Dedifferentiated amniotic fluid mesenchymal stem cell (primary cell): ENCODE data around the gene PANX1.
"Not testable (repeated sequence)": the region's sequence is repeated elsewhere in the genome, so short reads cannot be mapped to it uniquely, and the experiment has no call there.

Experiments
- DNase-seq: peaks from one replicate; pipeline ENCODE4 v3.0.0-alpha.2; 2016; ENCODE audit errors: extremely low spot score

The PANX1 gene

DNA sequence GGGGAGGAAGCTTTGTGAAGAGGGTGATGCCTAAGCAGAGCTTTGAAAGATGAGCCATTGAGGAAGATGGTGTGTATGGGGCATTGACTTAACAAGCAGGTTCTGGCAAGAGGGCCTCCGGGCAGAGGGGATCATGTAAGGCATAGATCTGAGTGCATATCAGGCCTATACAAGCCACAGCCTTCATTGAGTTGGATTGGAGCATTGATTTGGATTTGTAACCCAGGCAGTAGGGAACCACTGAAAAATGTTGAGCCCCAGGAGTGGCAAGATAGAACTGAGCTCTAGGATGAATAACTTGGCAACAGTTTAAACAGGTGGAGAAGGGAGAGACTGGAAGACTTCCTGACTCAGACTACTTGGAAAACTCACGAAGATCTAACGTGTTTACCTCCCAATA is 21.4 kb downstream of the PANX1 start:
- no peak for DNase-seq

DNA sequence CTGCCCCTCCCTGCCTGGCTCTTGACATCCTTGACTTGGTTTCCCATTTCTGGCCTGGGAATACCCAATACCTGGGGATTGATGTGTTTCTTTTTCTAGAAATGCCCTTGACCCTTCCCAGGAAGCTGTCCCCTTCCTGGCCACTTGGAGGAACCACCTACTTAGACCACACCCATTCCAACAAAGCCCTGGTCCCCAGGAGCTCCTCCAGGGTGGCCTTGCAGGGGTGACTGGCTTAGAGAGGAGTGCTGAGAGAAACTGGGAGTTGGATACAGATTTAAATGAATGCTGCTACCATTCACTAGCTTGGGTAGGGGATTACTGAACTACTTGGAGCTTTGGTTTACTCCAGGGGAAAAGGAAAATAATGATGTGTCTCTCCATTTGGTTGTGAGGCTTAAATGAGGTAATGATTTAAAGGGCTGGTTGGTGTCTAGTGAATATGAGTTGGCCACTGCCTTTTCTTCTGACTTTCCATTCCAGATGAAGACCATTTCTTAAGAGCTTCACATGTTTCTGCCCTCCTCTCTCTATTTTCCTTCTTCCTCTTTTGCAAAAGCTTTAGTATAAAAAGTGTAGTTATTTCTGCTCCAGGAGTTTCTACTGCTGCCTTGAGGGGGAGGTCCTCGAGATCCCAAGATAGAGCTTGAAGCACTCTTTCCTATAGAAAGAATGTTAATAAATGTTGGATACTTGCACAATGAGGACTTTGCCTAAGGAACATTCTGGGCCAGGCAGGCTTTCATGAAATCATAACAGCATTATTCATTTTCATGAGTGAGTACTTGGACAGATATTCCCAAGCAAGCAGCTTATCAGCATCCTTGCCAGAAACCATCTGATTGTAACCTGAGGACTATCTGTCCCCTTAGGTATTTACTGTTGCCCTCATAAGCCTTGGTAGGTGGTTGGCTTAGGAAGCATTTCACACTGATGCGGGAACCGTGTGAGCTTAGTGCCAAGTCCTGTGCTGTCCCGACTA is 22.4 kb downstream of the PANX1 start:
- DNase-seq = no peak

DNA sequence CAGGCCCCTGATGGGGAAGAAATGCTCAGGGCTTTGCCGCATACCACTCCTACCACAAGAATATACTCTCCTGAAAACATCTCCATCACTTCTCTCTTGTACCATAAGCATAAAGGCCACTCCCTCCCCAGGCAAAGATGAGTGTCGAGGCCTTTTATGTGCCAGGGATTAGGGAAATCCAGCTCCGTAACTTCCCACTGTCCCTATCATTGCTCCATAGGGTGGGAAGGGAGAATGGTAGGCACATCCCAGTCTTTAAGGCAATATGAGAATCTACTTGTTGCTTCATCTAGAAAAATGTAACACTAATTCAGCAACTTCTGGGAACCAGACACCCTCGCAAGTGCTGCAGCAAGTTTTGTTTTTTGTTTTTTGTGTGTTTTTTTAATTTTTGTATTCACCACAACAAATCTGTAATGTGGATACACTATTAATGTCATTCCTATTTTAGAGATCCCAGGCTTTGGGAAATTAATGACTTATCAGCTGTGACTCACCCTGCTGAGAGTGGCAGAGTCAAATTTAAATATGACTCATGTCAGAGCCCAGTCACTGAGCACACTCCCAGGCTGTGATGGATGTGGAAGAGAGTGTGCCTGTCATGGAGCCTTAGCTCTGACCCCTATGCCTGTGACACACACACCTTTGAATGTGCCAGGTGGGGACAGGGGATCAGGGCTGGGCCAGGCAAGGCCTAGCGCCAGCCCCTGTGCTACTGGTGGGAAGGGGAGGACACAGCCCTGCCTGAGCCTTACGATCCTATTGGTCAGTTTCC is 23.4 kb downstream of the PANX1 start:
- peak; percentile 66 for DNase-seq

DNA sequence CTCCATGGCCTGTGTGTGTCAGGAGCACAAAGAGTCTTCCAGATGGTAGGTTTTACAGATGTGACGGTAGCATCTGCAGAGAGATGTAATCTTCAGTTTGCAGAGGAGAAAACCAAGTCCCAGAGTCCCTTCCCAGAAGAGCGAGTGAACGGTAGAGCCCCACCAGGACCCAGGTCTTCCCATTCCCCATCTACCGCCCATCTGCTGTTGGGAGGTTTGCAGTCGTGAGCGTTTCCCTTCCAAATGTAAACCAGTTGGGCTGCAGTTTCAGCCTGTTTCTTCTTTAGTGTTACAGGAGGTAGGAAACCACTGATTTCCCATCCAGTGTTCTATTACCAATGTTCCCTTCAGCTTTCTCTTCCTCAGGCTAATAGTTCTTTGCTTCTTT is 24.0 kb downstream of the PANX1 start:
- DNase-seq = no peak

DNA sequence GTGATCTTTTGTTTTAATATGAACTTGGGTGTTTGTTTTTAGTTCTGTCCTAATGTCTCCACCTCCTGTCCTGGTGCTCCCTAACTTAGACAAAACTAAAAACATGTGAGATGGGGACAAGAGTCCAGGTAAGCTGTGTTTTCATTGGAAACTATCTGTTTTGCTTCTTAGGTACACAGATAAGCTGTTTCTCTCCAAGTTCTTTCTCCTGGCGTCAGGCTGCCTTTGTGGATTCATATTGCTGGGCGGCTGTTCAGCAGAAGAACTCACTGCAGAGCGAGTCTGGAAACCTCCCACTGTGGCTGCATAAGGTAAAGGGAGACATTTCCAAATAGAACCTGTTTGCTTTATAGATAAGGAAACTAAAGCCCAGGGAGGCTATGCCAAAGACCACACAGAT is 24.7 kb downstream of the PANX1 start:
- no peak for DNase-seq

DNA sequence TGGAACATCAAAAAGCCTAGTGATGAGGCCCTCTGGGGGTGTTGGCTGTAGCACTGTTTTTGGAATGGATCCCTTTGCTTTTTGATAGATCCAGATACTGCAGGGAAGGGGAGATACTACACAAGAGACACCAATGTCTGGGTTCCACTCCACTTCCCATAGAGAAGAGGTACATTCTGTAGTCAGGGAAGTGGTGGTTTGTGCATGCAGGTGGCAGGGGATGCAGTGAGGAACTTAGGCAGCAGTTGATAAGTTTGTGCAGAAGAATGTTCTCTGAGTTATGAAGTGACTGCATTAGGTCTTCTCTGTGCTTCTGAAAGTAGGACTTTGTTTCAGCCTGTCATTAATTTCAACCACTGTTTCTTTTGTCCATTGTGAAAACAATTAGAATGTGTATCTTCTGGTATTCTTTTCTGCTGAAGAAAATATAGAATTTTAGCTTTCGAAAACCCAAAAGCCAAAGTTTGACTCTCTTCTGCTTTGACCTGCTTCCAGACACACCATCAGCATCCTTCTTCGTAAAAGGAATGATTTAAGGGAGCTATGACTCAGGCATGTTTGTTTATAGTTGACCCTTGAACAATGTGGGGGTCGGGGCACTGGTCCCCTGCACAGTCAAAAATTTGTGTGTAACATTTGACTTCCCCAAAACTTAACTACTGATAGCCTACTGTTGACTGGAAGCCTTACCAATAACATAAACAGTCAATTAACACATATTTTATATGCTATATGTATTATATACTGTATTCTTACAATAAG is 25.6 kb downstream of the PANX1 start:
- no peak for DNase-seq

DNA sequence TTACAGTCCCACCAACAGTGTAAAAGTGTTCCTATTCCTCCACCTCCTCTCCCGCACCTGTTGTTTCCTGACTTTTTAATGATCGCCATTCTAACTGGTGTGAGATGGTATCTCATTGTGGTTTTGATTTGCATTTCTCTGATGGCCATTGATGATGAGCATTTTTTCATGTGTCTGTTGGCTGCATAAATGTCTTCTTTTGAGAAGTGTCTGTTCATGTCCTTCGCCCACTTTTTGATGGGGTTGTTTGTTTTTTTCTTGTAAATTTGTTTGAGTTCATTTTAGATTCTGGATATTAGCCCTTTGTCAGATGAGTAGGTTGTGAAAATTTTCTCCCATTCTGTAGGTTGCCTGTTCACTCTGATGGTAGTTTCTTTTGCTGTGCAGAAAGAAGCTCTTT is 28.7 kb downstream of the PANX1 start:
- DNase-seq = not testable (repeated sequence)

DNA sequence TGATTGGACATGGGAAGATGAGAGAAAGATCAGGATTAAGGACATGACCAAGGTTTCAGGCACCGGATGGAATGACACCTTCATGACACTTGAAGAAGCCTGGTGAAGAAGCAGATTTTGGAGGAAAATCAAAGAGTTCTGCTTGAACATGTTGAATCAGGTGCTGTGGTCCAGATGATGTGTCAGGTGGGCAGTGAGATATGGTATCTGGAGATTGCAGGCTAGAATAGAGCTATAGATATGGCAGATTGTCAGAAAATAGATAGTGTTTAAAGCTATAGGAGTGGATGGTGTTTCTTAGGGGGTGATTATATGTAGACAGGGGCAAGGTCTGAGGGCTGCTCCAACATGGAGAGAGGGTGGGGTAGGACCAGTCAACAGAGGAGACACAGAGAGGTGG is 40.2 kb downstream of the PANX1 start:
- no peak for DNase-seq

DNA sequence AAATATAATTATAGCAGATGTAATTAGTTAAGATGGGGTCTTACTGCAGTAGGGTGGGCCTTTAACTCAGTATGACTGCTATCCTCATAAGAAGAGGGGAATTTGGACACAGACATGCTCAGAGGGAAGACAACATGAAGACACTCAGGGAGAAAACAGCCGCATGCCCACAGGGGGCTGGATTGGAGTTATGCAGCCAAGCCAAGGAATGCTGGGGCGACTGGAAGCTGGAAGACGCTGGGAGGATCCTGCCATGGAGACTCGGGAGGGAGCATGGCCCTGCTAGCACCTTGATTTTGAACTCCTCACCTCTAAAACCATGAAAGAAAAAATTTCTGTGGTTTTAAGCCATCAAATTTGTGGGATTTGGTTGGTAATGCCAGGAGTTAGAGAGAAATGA is 40.9 kb downstream of the PANX1 start:
- no peak for DNase-seq

DNA sequence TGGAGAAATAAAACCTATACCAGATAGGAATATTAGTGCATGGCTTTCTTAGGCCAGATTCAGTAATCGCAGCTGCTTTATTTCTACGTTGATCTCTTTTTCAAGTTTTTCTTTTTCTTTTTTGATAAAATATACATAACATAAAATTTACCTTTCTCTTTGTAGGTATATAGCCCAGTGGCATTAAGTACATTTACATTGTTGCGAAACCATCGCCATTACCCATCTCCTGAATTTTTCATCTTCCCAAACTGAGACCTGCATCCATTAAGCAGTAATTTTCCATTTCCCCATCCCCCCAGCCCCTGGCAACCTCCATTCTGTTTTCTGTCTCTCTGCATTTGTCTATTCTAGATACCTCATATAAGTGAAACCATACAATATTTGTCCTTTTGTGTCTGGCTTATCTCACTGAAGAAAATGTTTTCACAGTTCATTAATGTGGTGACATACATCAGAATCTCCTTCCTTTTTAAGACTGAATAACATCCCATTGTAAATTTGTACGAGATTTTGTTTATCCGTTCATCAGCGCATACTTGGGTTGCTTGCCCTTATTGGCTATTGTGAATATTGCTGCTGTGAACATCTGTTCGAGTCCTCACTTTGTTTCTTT is 41.4 kb downstream of the PANX1 start:
- no peak for DNase-seq

DNA sequence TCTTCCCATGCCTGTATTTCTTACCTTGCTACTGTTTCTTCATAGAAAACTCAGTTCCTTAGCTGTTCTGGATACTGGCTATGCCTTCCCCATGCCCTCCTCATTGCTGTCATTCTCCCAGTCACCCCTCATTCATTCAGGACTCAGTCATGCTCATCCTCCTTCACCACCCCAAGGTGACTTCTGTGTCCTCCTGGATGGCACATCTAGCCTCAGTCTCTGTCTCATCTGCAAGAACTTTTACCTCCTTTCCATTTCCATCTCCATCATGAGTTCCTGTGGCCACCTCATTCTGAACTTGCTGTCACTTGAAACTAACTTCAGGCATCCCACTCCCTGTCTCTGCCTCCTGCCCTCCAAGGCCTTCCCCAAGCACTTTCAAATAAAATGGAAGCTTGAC is 42.3 kb downstream of the PANX1 start:
- DNase-seq = no peak

DNA sequence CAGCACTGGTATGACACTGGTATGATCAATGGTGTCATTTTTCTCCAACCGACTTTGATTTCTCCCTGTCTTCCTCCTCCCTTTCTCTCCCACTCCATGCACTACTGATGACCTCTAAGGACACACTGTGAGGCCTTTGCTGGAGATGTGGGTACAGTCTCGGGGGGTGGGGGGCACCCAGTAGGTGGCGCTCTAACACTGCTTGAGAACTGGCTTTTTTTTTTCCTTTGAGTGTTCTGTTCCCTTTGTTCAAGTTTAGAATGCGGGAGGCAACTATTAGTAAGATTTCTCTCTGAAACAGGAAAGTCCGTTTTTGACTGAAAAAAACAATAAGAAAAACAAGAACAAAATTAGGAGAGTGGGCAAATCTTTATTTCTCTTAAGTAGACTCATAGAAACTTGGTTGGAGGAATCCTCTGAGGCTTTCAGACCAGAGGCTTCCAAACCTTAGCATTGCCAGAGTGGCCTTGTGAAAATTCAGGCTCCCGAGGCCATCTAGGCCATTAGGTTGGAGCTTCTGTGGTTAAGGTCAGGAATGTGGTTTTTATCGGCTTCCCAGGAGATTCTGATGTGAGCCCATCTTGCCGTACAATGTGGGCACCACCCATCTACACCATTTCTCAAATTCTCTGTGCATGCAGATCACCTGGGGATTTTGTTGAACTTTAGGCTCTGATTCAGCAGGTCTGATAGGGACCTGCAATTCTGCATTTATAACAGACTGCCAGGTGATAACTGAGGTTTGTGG is 43.2 kb downstream of the PANX1 start:
- peak; percentile 47 for DNase-seq

DNA sequence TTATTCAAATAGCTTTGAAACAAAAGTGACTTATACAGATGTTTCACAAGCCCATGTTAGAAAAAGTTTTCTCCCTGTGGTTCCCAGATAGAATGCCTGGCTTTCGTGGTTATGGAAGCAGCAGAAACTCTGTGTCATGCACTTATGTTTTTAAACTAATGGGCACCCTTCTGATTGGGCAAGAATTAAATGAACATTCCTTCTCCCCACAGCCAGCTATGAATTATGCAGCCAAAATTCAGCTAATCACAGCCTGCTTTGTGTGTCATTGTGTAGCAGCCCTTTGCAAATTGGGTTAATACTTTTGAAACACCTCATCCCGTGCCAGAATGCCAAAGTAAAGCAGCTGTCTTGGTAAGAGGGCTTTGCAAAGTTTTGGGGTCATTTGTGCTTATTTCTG is 46.9 kb downstream of the PANX1 start:
- DNase-seq = peak; percentile 71

DNA sequence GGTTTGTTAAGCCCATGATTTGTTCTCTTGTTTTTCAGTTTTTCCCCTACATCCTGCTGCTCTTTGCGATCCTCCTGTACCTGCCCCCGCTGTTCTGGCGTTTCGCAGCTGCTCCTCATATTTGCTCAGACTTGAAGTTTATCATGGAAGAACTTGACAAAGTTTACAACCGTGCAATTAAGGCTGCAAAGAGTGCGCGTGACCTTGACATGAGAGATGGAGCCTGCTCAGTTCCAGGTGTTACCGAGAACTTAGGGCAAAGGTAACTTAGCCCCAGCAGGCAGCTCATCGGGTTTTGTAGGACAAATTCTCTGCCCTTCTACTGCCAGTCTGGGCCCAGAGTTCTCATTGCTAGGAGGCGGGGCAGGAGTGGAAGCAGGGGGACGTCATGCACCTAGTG is 49.7 kb downstream of the PANX1 start:
- DNase-seq = no peak

DNA sequence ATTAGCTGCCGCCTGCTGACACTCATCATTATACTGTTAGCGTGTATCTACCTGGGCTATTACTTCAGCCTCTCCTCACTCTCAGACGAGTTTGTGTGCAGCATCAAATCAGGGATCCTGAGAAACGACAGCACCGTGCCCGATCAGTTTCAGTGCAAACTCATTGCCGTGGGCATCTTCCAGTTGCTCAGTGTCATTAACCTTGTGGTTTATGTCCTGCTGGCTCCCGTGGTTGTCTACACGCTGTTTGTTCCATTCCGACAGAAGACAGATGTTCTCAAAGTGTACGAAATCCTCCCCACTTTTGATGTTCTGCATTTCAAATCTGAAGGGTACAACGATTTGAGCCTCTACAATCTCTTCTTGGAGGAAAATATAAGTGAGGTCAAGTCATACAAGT is 51.1 kb downstream of the PANX1 start:
- no peak for DNase-seq

DNA sequence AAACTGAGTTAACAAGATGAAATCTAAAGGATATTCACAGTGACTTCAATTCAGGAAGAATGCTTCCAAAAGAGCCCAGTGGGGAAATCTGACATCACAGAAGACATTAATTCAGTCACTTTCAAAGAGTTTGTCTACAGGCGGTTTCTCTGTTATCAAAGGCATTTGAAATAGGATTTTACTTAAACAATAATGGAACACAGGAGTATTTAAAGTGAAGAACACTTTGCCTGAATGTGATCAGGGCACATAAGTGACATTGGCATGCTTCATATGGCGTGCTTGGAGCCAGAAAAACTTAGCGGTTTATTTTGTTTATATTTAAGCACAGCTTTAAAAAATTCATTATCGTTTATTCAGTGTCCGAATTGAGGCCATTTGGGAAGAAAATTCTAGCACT is 52.9 kb downstream of the PANX1 start:
- no peak for DNase-seq

DNA sequence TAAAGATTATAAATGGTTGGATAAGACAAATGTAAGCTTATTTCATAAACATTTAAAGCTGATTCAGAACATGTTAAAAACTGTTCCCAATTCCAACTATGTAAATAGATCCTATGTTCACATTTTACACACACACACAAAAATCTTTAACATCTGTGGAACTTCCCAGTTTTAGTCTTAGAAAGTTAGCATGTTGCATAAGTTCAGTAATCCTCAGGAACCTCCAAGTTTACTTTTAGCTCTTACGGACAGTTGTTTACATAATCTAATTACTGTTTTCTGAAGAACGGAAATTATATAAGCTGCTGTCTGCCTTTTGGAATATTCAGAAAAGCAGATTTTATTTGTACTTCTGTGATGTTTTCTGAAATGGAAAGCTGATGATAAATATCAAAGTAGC is 53.3 kb downstream of the PANX1 start:
- no peak for DNase-seq

DNA sequence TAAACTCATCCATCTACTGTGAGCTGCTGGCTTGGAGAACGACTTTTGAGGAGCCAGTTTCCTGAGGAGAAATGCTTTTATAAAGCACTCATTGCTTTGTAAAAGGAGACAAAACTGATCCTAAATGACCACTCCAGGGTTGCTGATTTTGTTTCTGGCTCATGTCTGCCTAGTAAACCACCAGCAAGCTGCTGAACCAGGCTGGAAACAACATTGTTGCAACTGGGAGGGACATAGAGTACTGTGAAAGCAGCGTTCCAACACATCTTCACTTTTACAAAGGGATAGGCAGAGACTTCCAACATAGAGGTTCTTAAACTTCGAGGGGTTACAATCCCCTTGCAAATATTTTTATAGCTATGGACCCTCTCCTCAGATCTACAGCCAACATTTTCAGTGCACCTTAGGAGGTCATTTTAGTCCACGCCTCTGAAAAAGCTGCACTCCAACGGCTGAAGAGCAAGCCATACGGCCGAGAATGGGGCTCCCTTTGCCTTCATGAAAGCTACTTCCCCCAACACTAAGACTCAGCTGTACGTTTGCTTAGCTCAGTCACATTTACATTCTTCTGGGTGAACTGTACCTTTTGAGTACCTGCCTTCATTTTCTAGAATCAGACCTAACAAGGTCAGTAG is 54.7 kb downstream of the PANX1 start:
- DNase-seq = no peak

DNA sequence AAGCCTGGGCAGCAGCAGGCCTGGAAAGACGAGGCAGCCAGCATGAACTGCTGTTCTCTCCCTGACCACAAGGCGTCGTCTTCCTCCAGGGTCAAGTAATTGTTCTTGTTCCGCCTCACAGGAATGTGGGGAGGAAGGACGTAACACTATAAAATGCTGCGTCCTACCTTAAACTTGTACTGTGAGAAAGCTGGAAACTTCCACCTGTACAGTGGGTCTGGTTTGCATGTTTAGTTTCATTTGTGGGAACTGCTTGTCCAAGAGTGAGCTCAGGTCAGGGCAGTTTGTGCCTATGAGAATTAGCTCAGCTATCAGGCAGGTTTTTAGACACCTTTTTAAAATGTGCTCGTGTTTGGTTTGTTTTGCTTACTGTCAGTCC is 55.2 kb downstream of the PANX1 start:
- DNase-seq = no peak

DNA sequence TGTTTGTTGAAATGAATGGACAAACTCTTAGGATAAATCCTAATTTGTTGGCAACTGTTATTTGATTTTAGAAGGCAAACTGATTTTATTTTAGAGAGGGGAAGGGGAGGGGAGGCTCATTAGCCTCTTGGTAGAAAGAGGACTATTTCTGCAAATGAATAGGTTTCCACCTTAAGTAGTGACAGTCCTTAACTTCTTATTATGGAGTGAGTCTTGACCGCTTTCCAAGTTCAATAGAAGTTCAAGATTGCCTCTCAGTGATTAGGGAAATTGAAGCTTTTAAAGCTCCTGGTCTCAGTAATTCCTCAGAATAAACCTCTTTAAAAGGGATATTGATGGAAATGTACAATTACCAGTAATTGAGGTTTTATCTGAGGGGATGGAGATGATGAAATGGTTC is 55.7 kb downstream of the PANX1 start:
- DNase-seq = no peak

DNA sequence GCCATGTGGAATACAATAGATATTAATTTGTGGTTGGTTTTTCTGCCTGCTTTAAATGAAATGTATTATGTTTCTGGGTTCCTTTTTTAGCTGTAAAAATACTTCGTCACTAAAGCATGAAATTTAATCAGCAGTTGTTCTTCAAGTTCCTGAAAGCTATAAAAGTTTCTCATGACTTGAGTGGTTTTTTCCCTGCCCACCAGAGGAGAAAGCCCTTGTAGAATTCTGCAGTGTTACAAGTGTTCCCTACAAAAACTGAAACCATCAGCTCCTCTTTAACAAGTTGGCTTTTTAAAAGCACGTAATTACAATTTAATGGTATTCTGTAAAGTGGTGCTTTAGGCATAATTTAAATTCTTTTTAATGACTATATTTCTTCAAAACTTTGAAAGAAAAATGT is 56.2 kb downstream of the PANX1 start:
- DNase-seq = no peak
